ENCODE results near the gene BIRC7. TPM values are rescaled to one million over a fixed set of nuclear protein-coding genes. Genes with fewer than 3 reads are reported as not detected.

The BIRC7 gene
- total RNA-seq, 1 experiment from 2014 or later, result 0.96 TPM

- TF ChIP-seq ELF1 (IDR thresholded peaks at IDR 0.05; ENCODE audit: borderline replicate concordance, low read depth) (no peak), REST (IDR thresholded peaks at IDR 0.05; ENCODE audit: low read depth) (no peak)
- no peaks in the 10 kb centered on the region for H3K4me1 ChIP-seq (ENCODE audit: control insufficient read depth in 1 of 2, insufficient read depth in 2 of 2, low read length in 2 of 2)
- ATAC-seq (no peak), DNase-seq (ENCODE audit: low read depth, low spot score) (no peak)
- CTCF ChIA-PET, result no interaction called here
- no peaks in the 10 kb centered on the region for H3K9me2 ChIP-seq (ENCODE audit: insufficient read depth)
- H3K27me3 ChIP-seq (ENCODE audit: insufficient read depth, low read length), result no peaks in the 10 kb centered on the region
- H3K79me2 ChIP-seq (ENCODE audit: insufficient read depth, low read length), result peaks cover 100% of the 10 kb centered on the region
- no peak overlapping the region for H3K27ac ChIP-seq (ENCODE audit: low read depth, low read length)
- no TSS peak for BruUV-seq (replicated peaks)
- RAD21 ChIA-PET (ENCODE audit: low non-redundant PET in 1 of 2, low total read pairs in 2 of 2, uncharacterized antibody in 2 of 2, unreplicated experiment in 2 of 2), result no interaction called here
- H4K20me1 ChIP-seq (ENCODE audit: insufficient read depth), result peaks cover 14% of the 10 kb centered on the region; the same call in 1 of the 2 replicates
- no peak overlapping the region for H3K9ac ChIP-seq (ENCODE audit: low read length)
- POLR2A ChIA-PET, result no interaction called here
- intact Hi-C loops (cut with micrococcal nuclease), result no loop called here
- H3K36me3 ChIP-seq (ENCODE audit: control insufficient read depth in 1 of 2, insufficient read depth in 2 of 2, low read length in 2 of 2), result peaks cover 66 to 71% of the 10 kb centered on the region in 2 experiments
- no peak overlapping the region for H2AFZ ChIP-seq (ENCODE audit: low read depth, low read length, poor library complexity, severe bottlenecking)
- H3K4me3 ChIP-seq (replicated peaks in 1 of 2; ENCODE audit: low read depth in 1 of 2, low read length in 2 of 2), result no peak overlapping the region
- no peaks in the 10 kb centered on the region for H3K9me3 ChIP-seq (ENCODE audit: control insufficient read depth in 1 of 2, insufficient read depth in 1 of 2, low read depth in 1 of 2, low read length in 2 of 2)
- no peak overlapping the region for H3K4me2 ChIP-seq (ENCODE audit: low read length)
Observed at GRCh38 chr20:63208346-63208909, 27.3 kb upstream of the BIRC7 start.

GRCh38 chr20:63210011-63210605 is 25.6 kb upstream of the BIRC7 start:
- ChIA-PET CTCF (no interaction called here), POLR2A (no interaction called here), RAD21 (ENCODE audit: low non-redundant PET in 1 of 2, low total read pairs in 2 of 2, uncharacterized antibody in 2 of 2, unreplicated experiment in 2 of 2) (no interaction called here)
- H3K4me1 ChIP-seq (ENCODE audit: control insufficient read depth in 1 of 2, insufficient read depth in 2 of 2, low read length in 2 of 2), result peaks cover 5 to 8% of the 10 kb centered on the region in 2 experiments; a peak in 2 of 4 replicates
- H3K4me3 ChIP-seq (replicated peaks in 1 of 2; ENCODE audit: low read depth in 1 of 2, low read length in 2 of 2), result no peak overlapping the region
- no peak overlapping the region for H3K9ac ChIP-seq (ENCODE audit: low read length)
- H4K20me1 ChIP-seq (ENCODE audit: insufficient read depth), result peaks cover 14% of the 10 kb centered on the region; the same call in 1 of the 2 replicates
- intact Hi-C loops (cut with micrococcal nuclease), result no loop called here
- BruUV-seq (replicated peaks), result no TSS peak
- H3K9me2 ChIP-seq (ENCODE audit: insufficient read depth), result no peaks in the 10 kb centered on the region
- H3K79me2 ChIP-seq (ENCODE audit: insufficient read depth, low read length), result peaks cover 100% of the 10 kb centered on the region
- H3K36me3 ChIP-seq (ENCODE audit: control insufficient read depth in 1 of 2, insufficient read depth in 2 of 2, low read length in 2 of 2), result peaks cover 57 to 79% of the 10 kb centered on the region in 2 experiments
- H2AFZ ChIP-seq (ENCODE audit: low read depth, low read length, poor library complexity, severe bottlenecking), result no peak overlapping the region
- DNase-seq (ENCODE audit: low read depth, low spot score), result no peak
- no peaks in the 10 kb centered on the region for H3K9me3 ChIP-seq (ENCODE audit: control insufficient read depth in 1 of 2, insufficient read depth in 1 of 2, low read depth in 1 of 2, low read length in 2 of 2)
- no peak overlapping the region for H3K27ac ChIP-seq (ENCODE audit: low read depth, low read length)
- no peak overlapping the region for H3K4me2 ChIP-seq (ENCODE audit: low read length)
- no peak for ATAC-seq
- H3K27me3 ChIP-seq (ENCODE audit: insufficient read depth, low read length), result no peaks in the 10 kb centered on the region
- TF ChIP-seq ZFX (IDR thresholded peaks at IDR 0.05) (no peak), CBX3 (IDR thresholded peaks at IDR 0.05; ENCODE audit: low read depth) (no peak), RAD21 (IDR thresholded peaks at IDR 0.05; ENCODE audit: low read depth) (no peak), FOSL1 (IDR thresholded peaks at IDR 0.05; ENCODE audit: low read depth) (no peak), SRF (IDR thresholded peaks at IDR 0.05; ENCODE audit: low read depth) (no peak), EGR1 (IDR thresholded peaks at IDR 0.05; ENCODE audit: low read depth) (no peak), CTCF (IDR thresholded peaks at IDR 0.05 in 2 of 3, conservative IDR thresholded peaks at IDR 0.05 in 1 of 3; ENCODE audit: borderline replicate concordance in 1 of 3, insufficient read depth in 1 of 3, low read depth in 2 of 3, low read length in 2 of 3) (no peak), SIN3A (IDR thresholded peaks at IDR 0.05; ENCODE audit: low read depth) (no peak), ELF1 (IDR thresholded peaks at IDR 0.05; ENCODE audit: borderline replicate concordance, low read depth) (no peak), YY1 (IDR thresholded peaks at IDR 0.05; ENCODE audit: extremely low read depth, insufficient replicate concordance, low read depth, low read length) (no peak), CEBPB (IDR thresholded peaks at IDR 0.05; ENCODE audit: low read depth) (no peak), POLR2A (IDR thresholded peaks at IDR 0.05; ENCODE audit: borderline replicate concordance, extremely low read depth, insufficient read depth, insufficient read length) (no peak), ATF3 (IDR thresholded peaks at IDR 0.05) (no peak)
